Activated CD4-positive, alpha-beta T cell treated with anti-CD3 and anti-CD28 coated beads, Interleukin-2, amount 50 U/mL, for 24 hours (primary cell): Measurements from ENCODE around the gene ZBTB20.
A peak's percentile ranks its signal among the peaks of the same experiment; 100 is the strongest.

Experiments
- DNase-seq, 2 donors: peaks; one replicate each; pipeline ENCODE4 v3.0.0-alpha.2; 2020; ENCODE audit warnings: low read depth in 1 of 2, low spot score in 1 of 2

The ZBTB20 gene

GRCh38 chr3:114308377-114308776, 838.7 kb downstream of the ZBTB20 start:
- no peak for DNase-seq

- DNase-seq, result no peak
Observed at GRCh38 chr3:114307832-114308231, 839.3 kb downstream of the ZBTB20 start.

- DNase-seq, result no peak
Observed at GRCh38 chr3:114307222-114307830, 839.8 kb downstream of the ZBTB20 start.

- no peak for DNase-seq
Observed at GRCh38 chr3:114299941-114300624, 847.0 kb downstream of the ZBTB20 start.

- no peak for DNase-seq
Observed at GRCh38 chr3:114299421-114299820, 847.7 kb downstream of the ZBTB20 start.

- DNase-seq, result no peak
Observed at GRCh38 chr3:114295946-114296345, 851.1 kb downstream of the ZBTB20 start.

- DNase-seq, result no peak
Observed at GRCh38 chr3:114294940-114295480, 852.1 kb downstream of the ZBTB20 start.

GRCh38 chr3:114293838-114294535, 853.1 kb downstream of the ZBTB20 start, which contains the start of gene TIGIT:
TIGIT (plus strand) TSS chr3:114294028; CDS start chr3:114294062, 34 bp downstream.
- DNase-seq, result no peak

- peak; percentile 86 to 92 for DNase-seq
Observed at GRCh38 chr3:114290911-114291901, 855.9 kb downstream of the ZBTB20 start.

- DNase-seq, result no peak
Observed at GRCh38 chr3:114286266-114286665, 860.8 kb downstream of the ZBTB20 start.

- DNase-seq, result no peak
Observed at GRCh38 chr3:114285648-114286230, 861.3 kb downstream of the ZBTB20 start.

- no peak for DNase-seq
Observed at GRCh38 chr3:114284644-114285043, 862.4 kb downstream of the ZBTB20 start.
